Measurements from ENCODE around the gene BPIFB6.

- TF ChIP-seq POLR2AphosphoS5 (IDR thresholded peaks at IDR 0.05) = no peak
- TF ChIP-seq, protein P1, sequence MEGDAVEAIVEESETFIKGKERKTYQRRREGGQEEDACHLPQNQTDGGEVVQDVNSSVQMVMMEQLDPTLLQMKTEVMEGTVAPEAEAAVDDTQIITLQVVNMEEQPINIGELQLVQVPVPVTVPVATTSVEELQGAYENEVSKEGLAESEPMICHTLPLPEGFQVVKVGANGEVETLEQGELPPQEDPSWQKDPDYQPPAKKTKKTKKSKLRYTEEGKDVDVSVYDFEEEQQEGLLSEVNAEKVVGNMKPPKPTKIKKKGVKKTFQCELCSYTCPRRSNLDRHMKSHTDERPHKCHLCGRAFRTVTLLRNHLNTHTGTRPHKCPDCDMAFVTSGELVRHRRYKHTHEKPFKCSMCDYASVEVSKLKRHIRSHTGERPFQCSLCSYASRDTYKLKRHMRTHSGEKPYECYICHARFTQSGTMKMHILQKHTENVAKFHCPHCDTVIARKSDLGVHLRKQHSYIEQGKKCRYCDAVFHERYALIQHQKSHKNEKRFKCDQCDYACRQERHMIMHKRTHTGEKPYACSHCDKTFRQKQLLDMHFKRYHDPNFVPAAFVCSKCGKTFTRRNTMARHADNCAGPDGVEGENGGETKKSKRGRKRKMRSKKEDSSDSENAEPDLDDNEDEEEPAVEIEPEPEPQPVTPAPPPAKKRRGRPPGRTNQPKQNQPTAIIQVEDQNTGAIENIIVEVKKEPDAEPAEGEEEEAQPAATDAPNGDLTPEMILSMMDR (IDR thresholded peaks at IDR 0.05) = no peak
Measured at GRCh38 chr20:33020278-33021161, 10.9 kb upstream of the BPIFB6 start.

All from sigmoid colon (tissue), 4 donors.